ENCODE results near the gene CCL24. TPM values are rescaled to one million over a fixed set of nuclear protein-coding genes. Genes with fewer than 3 reads are reported as not detected.

Gene CCL24, protein sequence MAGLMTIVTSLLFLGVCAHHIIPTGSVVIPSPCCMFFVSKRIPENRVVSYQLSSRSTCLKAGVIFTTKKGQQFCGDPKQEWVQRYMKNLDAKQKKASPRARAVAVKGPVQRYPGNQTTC
- total RNA-seq (2021), result not detected in 3 replicates
- Bru-seq, nascent RNA, result not detected
- long read RNA-seq, experiment 1, result 0 reads
- long read RNA-seq, experiment 2, result 0 reads
- long read RNA-seq, experiment 3, result 0 reads

DNA sequence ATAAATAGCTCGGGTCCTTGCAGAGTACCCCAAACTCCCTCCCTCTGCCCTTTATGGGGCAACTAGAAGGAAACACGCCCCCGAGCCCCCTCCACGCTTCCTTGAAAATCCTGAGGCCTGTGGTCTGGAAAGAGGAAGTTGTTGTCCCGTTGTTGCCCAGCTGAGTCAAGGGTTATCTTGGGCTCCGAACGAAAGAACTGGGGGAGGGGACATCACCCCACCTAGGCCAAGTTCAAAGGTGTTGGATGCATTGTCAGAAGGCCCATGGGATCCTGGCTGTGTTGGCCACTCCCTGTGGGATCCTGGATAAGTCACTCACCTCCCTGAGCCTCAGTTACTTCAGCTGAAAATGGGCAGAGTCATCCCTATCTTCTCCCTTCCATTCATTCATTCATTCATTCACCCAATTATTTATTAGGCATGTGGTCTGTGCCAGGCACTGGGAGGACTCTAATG, at the start of gene CCL24:
Gene CCL24 (minus strand): TSS at position 26 of the 456 bp plus-strand sequence. CDS start 91 bp downstream, outside the sequence.
- TF ChIP-seq, protein P1, sequence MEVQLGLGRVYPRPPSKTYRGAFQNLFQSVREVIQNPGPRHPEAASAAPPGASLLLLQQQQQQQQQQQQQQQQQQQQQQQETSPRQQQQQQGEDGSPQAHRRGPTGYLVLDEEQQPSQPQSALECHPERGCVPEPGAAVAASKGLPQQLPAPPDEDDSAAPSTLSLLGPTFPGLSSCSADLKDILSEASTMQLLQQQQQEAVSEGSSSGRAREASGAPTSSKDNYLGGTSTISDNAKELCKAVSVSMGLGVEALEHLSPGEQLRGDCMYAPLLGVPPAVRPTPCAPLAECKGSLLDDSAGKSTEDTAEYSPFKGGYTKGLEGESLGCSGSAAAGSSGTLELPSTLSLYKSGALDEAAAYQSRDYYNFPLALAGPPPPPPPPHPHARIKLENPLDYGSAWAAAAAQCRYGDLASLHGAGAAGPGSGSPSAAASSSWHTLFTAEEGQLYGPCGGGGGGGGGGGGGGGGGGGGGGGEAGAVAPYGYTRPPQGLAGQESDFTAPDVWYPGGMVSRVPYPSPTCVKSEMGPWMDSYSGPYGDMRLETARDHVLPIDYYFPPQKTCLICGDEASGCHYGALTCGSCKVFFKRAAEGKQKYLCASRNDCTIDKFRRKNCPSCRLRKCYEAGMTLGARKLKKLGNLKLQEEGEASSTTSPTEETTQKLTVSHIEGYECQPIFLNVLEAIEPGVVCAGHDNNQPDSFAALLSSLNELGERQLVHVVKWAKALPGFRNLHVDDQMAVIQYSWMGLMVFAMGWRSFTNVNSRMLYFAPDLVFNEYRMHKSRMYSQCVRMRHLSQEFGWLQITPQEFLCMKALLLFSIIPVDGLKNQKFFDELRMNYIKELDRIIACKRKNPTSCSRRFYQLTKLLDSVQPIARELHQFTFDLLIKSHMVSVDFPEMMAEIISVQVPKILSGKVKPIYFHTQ (CRISPR knock-in tag; IDR thresholded peaks at IDR 0.05), result no peak
- TF ChIP-seq, protein P2, sequence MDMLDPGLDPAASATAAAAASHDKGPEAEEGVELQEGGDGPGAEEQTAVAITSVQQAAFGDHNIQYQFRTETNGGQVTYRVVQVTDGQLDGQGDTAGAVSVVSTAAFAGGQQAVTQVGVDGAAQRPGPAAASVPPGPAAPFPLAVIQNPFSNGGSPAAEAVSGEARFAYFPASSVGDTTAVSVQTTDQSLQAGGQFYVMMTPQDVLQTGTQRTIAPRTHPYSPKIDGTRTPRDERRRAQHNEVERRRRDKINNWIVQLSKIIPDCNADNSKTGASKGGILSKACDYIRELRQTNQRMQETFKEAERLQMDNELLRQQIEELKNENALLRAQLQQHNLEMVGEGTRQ (CRISPR knock-in tag; IDR thresholded peaks at IDR 0.05), result no peak
- TF ChIP-seq IRF2 (CRISPR knock-in tag; IDR thresholded peaks at IDR 0.05; ENCODE audit: borderline replicate concordance, low read depth) (no peak), ZNF423 (CRISPR knock-in tag; IDR thresholded peaks at IDR 0.05) (no peak), ZNF138 (CRISPR knock-in tag; conservative IDR thresholded peaks at IDR 0.05) (no peak), CBFB (CRISPR knock-in tag; IDR thresholded peaks at IDR 0.05; ENCODE audit: low read depth) (no peak), NFYB (CRISPR knock-in tag; conservative IDR thresholded peaks at IDR 0.05; ENCODE audit: low read depth) (no peak), NR2C2 (CRISPR knock-in tag; IDR thresholded peaks at IDR 0.05) (no peak), GTF2I (CRISPR knock-in tag; conservative IDR thresholded peaks at IDR 0.05) (no peak), ATF1 (CRISPR knock-in tag; IDR thresholded peaks at IDR 0.05) (no peak), PRRX2 (CRISPR knock-in tag; IDR thresholded peaks at IDR 0.05) (no peak), TP53 (CRISPR knock-in tag; IDR thresholded peaks at IDR 0.05) (no peak), ARID4B (CRISPR knock-in tag; IDR thresholded peaks at IDR 0.05; ENCODE audit: borderline replicate concordance) (no peak), SOX15 (CRISPR knock-in tag; IDR thresholded peaks at IDR 0.05) (no peak)
- TF ChIP-seq, protein P3, sequence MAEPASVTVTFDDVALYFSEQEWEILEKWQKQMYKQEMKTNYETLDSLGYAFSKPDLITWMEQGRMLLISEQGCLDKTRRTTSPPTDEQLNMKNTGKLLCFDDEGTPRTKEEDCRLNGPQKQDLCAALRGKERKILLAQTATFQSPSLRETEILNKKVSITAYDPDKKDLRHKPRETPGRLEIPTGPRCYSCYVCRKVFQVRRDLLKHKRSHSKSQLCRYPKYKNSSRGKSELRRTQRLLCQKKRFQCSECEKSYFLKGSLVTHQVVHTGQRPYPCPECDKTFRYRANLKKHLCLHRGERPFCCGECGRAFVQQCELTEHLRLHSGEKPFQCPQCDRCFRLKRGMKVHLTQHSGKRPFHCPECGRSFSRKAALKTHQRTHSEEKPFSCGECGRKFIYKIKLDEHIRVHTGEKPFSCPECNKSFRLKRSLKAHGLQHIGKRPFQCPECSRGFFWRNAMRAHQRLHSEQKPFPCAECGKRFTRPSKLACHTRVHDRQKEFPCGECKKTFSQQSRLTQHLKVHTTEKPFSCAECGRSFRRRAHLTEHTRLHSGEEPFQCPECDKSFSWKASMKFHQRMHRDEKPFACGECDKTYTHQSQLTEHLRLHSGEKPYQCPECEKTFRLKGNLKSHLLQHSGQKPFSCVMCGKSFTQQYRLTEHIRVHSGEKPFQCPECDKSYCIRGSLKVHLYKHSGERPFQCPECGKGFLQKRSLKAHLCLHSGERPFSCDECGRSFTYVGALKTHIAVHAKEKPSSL (CRISPR knock-in tag; conservative IDR thresholded peaks at IDR 0.05), result no peak
- TF ChIP-seq, protein P4, sequence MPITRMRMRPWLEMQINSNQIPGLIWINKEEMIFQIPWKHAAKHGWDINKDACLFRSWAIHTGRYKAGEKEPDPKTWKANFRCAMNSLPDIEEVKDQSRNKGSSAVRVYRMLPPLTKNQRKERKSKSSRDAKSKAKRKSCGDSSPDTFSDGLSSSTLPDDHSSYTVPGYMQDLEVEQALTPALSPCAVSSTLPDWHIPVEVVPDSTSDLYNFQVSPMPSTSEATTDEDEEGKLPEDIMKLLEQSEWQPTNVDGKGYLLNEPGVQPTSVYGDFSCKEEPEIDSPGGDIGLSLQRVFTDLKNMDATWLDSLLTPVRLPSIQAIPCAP (CRISPR knock-in tag; IDR thresholded peaks at IDR 0.05), result no peak
- Mint-ChIP-seq H3K36me3 (no peaks in the 10 kb centered on the region), H3K27ac (no peak within 1 kb of the TSS), H3K9me3 (no peaks in the 10 kb centered on the region), H3K27me3 (ENCODE audit: low read depth) (no peaks in the 10 kb centered on the region; the same call in 1 of the 2 replicates), H3K4me3 (no peak within 1 kb of the TSS), H3K4me1 (no peaks in the 10 kb centered on the region)
- ChIA-PET CTCF (no interaction called here), POLR2A (no interaction called here)
- no peak for ATAC-seq
- DNase-seq (ENCODE audit: low spot score), result no peak
